ENCODE results near the gene BRS3.

BRS3 gene

GRCh38 chrX:136447968-136448367 is 39.8 kb upstream of the BRS3 start:
- H3K9me3 ChIP-seq (ENCODE audit: control insufficient read depth, insufficient read depth, low read depth, low read length) = no peaks in the 10 kb centered on the region
- TF ChIP-seq, protein P1, sequence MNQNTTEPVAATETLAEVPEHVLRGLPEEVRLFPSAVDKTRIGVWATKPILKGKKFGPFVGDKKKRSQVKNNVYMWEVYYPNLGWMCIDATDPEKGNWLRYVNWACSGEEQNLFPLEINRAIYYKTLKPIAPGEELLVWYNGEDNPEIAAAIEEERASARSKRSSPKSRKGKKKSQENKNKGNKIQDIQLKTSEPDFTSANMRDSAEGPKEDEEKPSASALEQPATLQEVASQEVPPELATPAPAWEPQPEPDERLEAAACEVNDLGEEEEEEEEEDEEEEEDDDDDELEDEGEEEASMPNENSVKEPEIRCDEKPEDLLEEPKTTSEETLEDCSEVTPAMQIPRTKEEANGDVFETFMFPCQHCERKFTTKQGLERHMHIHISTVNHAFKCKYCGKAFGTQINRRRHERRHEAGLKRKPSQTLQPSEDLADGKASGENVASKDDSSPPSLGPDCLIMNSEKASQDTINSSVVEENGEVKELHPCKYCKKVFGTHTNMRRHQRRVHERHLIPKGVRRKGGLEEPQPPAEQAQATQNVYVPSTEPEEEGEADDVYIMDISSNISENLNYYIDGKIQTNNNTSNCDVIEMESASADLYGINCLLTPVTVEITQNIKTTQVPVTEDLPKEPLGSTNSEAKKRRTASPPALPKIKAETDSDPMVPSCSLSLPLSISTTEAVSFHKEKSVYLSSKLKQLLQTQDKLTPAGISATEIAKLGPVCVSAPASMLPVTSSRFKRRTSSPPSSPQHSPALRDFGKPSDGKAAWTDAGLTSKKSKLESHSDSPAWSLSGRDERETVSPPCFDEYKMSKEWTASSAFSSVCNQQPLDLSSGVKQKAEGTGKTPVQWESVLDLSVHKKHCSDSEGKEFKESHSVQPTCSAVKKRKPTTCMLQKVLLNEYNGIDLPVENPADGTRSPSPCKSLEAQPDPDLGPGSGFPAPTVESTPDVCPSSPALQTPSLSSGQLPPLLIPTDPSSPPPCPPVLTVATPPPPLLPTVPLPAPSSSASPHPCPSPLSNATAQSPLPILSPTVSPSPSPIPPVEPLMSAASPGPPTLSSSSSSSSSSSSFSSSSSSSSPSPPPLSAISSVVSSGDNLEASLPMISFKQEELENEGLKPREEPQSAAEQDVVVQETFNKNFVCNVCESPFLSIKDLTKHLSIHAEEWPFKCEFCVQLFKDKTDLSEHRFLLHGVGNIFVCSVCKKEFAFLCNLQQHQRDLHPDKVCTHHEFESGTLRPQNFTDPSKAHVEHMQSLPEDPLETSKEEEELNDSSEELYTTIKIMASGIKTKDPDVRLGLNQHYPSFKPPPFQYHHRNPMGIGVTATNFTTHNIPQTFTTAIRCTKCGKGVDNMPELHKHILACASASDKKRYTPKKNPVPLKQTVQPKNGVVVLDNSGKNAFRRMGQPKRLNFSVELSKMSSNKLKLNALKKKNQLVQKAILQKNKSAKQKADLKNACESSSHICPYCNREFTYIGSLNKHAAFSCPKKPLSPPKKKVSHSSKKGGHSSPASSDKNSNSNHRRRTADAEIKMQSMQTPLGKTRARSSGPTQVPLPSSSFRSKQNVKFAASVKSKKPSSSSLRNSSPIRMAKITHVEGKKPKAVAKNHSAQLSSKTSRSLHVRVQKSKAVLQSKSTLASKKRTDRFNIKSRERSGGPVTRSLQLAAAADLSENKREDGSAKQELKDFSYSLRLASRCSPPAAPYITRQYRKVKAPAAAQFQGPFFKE (tag by site-specific recombination; IDR thresholded peaks at IDR 0.05; ENCODE audit: borderline replicate concordance) = no peak
- no peak for TF ChIP-seq ZFP69B (tag by site-specific recombination; IDR thresholded peaks at IDR 0.05)
- ChIA-PET POLR2A (no interaction called here), CTCF (no interaction called here)
- no peak overlapping the region for H3K27ac ChIP-seq (ENCODE audit: extremely low read depth, low read depth, low read length)
- peaks cover 3% of the 10 kb centered on the region; the same call in 1 of the 2 replicates for H3K4me1 ChIP-seq (ENCODE audit: control insufficient read depth, insufficient read depth, low read length)
- no peak overlapping the region for H3K4me3 ChIP-seq (ENCODE audit: low read depth, low read length)
- no peaks in the 10 kb centered on the region for H3K36me3 ChIP-seq (ENCODE audit: control insufficient read depth in 2 of 2, insufficient read depth in 1 of 2, low read length in 2 of 2)

- no peaks in the 10 kb centered on the region for H3K36me3 ChIP-seq (ENCODE audit: control insufficient read depth in 2 of 2, insufficient read depth in 1 of 2, low read length in 2 of 2)
- H3K4me1 ChIP-seq (ENCODE audit: control insufficient read depth, insufficient read depth, low read length) = peaks cover 3% of the 10 kb centered on the region; the same call in 1 of the 2 replicates
- no peak overlapping the region for H3K27ac ChIP-seq (ENCODE audit: extremely low read depth, low read depth, low read length)
- no peak for TF ChIP-seq ZNF777 (tag by site-specific recombination; IDR thresholded peaks at IDR 0.05; ENCODE audit: borderline replicate concordance)
- TF ChIP-seq ZBTB17 (tag by site-specific recombination; IDR thresholded peaks at IDR 0.05) = 0 out of 2 replicates have a peak, but pooled peaks have one; percentile 34
- peak; percentile 57; the same call in 1 of the 2 replicates for TF ChIP-seq ATF2 (tag by site-specific recombination; IDR thresholded peaks at IDR 0.05; ENCODE audit: low read depth)
- TF ChIP-seq ZNF16 (tag by site-specific recombination; IDR thresholded peaks at IDR 0.05; ENCODE audit: low read depth) = no peak
- ChIA-PET CTCF (no interaction called here), POLR2A (no interaction called here)
- H3K9me3 ChIP-seq (ENCODE audit: control insufficient read depth, insufficient read depth, low read depth, low read length) = no peaks in the 10 kb centered on the region
- H3K4me3 ChIP-seq (ENCODE audit: low read depth, low read length) = no peak overlapping the region
Measured at GRCh38 chrX:136450050-136450830, 37.5 kb upstream of the BRS3 start.

- CTCF ChIA-PET = interaction anchor here (0.6 kb wide), 1 partner anchor 56 kb away, joined by 6 read pairs; no protein-coding TSS in a partner anchor
- H3K36me3 ChIP-seq (ENCODE audit: control insufficient read depth in 2 of 2, insufficient read depth in 1 of 2, low read length in 2 of 2) = no peaks in the 10 kb centered on the region
- H3K4me3 ChIP-seq (ENCODE audit: low read depth, low read length) = no peak overlapping the region
- H3K27ac ChIP-seq (ENCODE audit: extremely low read depth, low read depth, low read length) = no peak overlapping the region
- POLR2A ChIA-PET = no interaction called here
- H3K9me3 ChIP-seq (ENCODE audit: control insufficient read depth, insufficient read depth, low read depth, low read length) = no peaks in the 10 kb centered on the region
- H3K4me1 ChIP-seq (ENCODE audit: control insufficient read depth, insufficient read depth, low read length) = peaks cover 10% of the 10 kb centered on the region
- TF ChIP-seq, protein P2, sequence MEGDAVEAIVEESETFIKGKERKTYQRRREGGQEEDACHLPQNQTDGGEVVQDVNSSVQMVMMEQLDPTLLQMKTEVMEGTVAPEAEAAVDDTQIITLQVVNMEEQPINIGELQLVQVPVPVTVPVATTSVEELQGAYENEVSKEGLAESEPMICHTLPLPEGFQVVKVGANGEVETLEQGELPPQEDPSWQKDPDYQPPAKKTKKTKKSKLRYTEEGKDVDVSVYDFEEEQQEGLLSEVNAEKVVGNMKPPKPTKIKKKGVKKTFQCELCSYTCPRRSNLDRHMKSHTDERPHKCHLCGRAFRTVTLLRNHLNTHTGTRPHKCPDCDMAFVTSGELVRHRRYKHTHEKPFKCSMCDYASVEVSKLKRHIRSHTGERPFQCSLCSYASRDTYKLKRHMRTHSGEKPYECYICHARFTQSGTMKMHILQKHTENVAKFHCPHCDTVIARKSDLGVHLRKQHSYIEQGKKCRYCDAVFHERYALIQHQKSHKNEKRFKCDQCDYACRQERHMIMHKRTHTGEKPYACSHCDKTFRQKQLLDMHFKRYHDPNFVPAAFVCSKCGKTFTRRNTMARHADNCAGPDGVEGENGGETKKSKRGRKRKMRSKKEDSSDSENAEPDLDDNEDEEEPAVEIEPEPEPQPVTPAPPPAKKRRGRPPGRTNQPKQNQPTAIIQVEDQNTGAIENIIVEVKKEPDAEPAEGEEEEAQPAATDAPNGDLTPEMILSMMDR (tag by site-specific recombination; IDR thresholded peaks at IDR 0.05) = no peak
- TF ChIP-seq ZNF223 (tag by site-specific recombination; IDR thresholded peaks at IDR 0.05) = no peak
- TF ChIP-seq ZNF146 (tag by site-specific recombination; IDR thresholded peaks at IDR 0.05) = no peak
- TF ChIP-seq WT1 (tag by site-specific recombination; IDR thresholded peaks at IDR 0.05) = no peak
- no peak for TF ChIP-seq KLF16 (tag by site-specific recombination; IDR thresholded peaks at IDR 0.05)
- TF ChIP-seq SETDB1 (IDR thresholded peaks at IDR 0.05; ENCODE audit: insufficient read length, low read length) = no peak
- no peak for TF ChIP-seq ZFP37 (tag by site-specific recombination; IDR thresholded peaks at IDR 0.05)
- TF ChIP-seq ZNF214 (tag by site-specific recombination; IDR thresholded peaks at IDR 0.05; ENCODE audit: borderline replicate concordance) = no peak
Measured at GRCh38 chrX:136452614-136453013, 35.1 kb upstream of the BRS3 start.

Measured in HEK293 (cell line).